Measurements from ENCODE around the gene PEAK3. TPM values are rescaled to one million over a fixed set of nuclear protein-coding genes. Genes with fewer than 3 reads are reported as not detected.
A peak's percentile ranks its signal among the peaks of the same experiment; 100 is the strongest.

Gene PEAK3
- polyA plus RNA-seq, 3 donors: 2.4 to 6.3 (median 2.9) TPM

GRCh38 chr19:2275588-2276428 lies 6.2 kb downstream of the PEAK3 start:
- no peak for TF ChIP-seq CTCF (IDR thresholded peaks at IDR 0.05)
- no peak overlapping the region for H3K27ac ChIP-seq (ENCODE audit: low read depth in 1 of 2, low read length in 2 of 2)
- no peaks in the 10 kb centered on the region for H3K27me3 ChIP-seq (ENCODE audit: control insufficient read depth in 2 of 2, insufficient read depth in 2 of 2, low read length in 2 of 2)
- DNase-seq: no peak
- peaks cover 33 to 40% of the 10 kb centered on the region in 2 donors for H3K36me3 ChIP-seq (replicated peaks in 1 of 2; ENCODE audit: control insufficient read depth in 1 of 2, insufficient read depth in 2 of 2, low read length in 2 of 2)
- no peak overlapping the region for H3K9ac ChIP-seq (ENCODE audit: insufficient read depth, low read length, poor library complexity, severe bottlenecking)
- peaks cover 67% of the 10 kb centered on the region for H3K79me2 ChIP-seq (ENCODE audit: insufficient read depth, low read length)
- H3K4me1 ChIP-seq (ENCODE audit: control insufficient read depth in 1 of 2, insufficient read depth in 2 of 2, low read length in 2 of 2): peaks cover 48 to 61% of the 10 kb centered on the region in 2 donors
- H2AFZ ChIP-seq (ENCODE audit: insufficient read depth, low read depth, low read length, poor library complexity, severe bottlenecking): no peak overlapping the region
- peak overlapping the region in 1 of 7 donors; percentile 6 for H3K27ac Mint-ChIP-seq
- H3K4me1 Mint-ChIP-seq: peaks cover 53% of the 10 kb centered on the region
- H3K4me3 Mint-ChIP-seq: no peak overlapping the region
- peak overlapping the region; percentile 46 for H3K4me2 ChIP-seq (replicated peaks; ENCODE audit: extremely low read depth, low read length, poor library complexity, severe bottlenecking)
- no peaks in the 10 kb centered on the region for H3K9me3 ChIP-seq (replicated peaks in 1 of 2; ENCODE audit: control insufficient read depth in 1 of 2, insufficient read depth in 1 of 2, low read length in 2 of 2)
- H3K4me3 ChIP-seq (replicated peaks in 1 of 3; ENCODE audit: low read depth in 2 of 3, low read length in 3 of 3): no peak overlapping the region
- peaks cover 34 to 66% of the 10 kb centered on the region in 2 donors for H3K36me3 Mint-ChIP-seq
- intact Hi-C loops (cut with micrococcal nuclease): loop anchor here (5.0 to 10.0 kb wide), 2 partner anchors 41 to 339 kb away; no protein-coding TSS in a partner anchor
- WGBS (ENCODE audit: insufficient coverage): 90% methylated on average over 74 of the region's 74 CpGs
- H3K9me3 Mint-ChIP-seq: peaks cover 0 to 2% (median 0%) of the 10 kb centered on the region in 7 donors
- H3K27me3 Mint-ChIP-seq (ENCODE audit: low read depth in 3 of 3): peaks cover 0 to 9% (median 2%) of the 10 kb centered on the region in 3 donors
- peaks cover 90% of the 10 kb centered on the region for H4K20me1 ChIP-seq (ENCODE audit: insufficient read depth, low read length)

- Mint-ChIP-seq H3K9me3 (peaks cover 0 to 2% (median 0%) of the 10 kb centered on the region in 7 donors), H3K27me3 (ENCODE audit: low read depth in 3 of 3) (peaks cover 0 to 5% (median 2%) of the 10 kb centered on the region in 3 donors), H3K4me3 (peak overlapping the region in 1 of 2 donors; percentile 20), H3K4me1 (peaks cover 45% of the 10 kb centered on the region), H3K36me3 (peaks cover 34 to 66% of the 10 kb centered on the region in 2 donors), H3K27ac (peak overlapping the region; percentile 35 to 92 (median 85))
- Histone ChIP-seq H2AFZ (ENCODE audit: insufficient read depth, low read depth, low read length, poor library complexity, severe bottlenecking) (no peak overlapping the region), H3K79me2 (ENCODE audit: insufficient read depth, low read length) (peaks cover 70% of the 10 kb centered on the region), H3K27ac (ENCODE audit: low read depth in 1 of 2, low read length in 2 of 2) (peak overlapping the region; percentile 40 to 71), H3K9ac (ENCODE audit: insufficient read depth, low read length, poor library complexity, severe bottlenecking) (no peak overlapping the region), H3K4me1 (ENCODE audit: control insufficient read depth in 1 of 2, insufficient read depth in 2 of 2, low read length in 2 of 2) (peaks cover 42 to 54% of the 10 kb centered on the region in 2 donors), H3K27me3 (ENCODE audit: control insufficient read depth in 2 of 2, insufficient read depth in 2 of 2, low read length in 2 of 2) (no peaks in the 10 kb centered on the region), H4K20me1 (ENCODE audit: insufficient read depth, low read length) (peaks cover 88% of the 10 kb centered on the region), H3K9me3 (replicated peaks in 1 of 2; ENCODE audit: control insufficient read depth in 1 of 2, insufficient read depth in 1 of 2, low read length in 2 of 2) (no peaks in the 10 kb centered on the region), H3K4me3 (replicated peaks in 1 of 3; ENCODE audit: low read depth in 2 of 3, low read length in 3 of 3) (peak overlapping the region in 1 of 3 experiments; percentile 100), H3K4me2 (replicated peaks; ENCODE audit: extremely low read depth, low read length, poor library complexity, severe bottlenecking) (peak overlapping the region; percentile 46), H3K36me3 (replicated peaks in 1 of 2; ENCODE audit: control insufficient read depth in 1 of 2, insufficient read depth in 2 of 2, low read length in 2 of 2) (peaks cover 33 to 40% of the 10 kb centered on the region in 2 donors)
- peak; percentile 64 for TF ChIP-seq CTCF (IDR thresholded peaks at IDR 0.05)
- DNase-seq: peak; percentile 56 to 67 (median 65)
- intact Hi-C loops (cut with micrococcal nuclease): loop anchor here (5.0 to 10.0 kb wide), 4 partner anchors 42 to 340 kb away; partner anchors contain the start of genes DOT1L (in 1 of the 2), LSM7 (in 1 of the 2) and SPPL2B (in 1 of the 2)
- 46% methylated on average over 10 of the region's 16 CpGs for WGBS (ENCODE audit: insufficient coverage)
These were observed 6.9 kb downstream of the PEAK3 start for GRCh38 chr19:2274931-2275535.
